SU-DHL-6 (cell line): Measurements from ENCODE around the gene NAXE.

Experiments
- H2AFZ ChIP-seq: fragments of 200-600 bp; sonication (generic); 2 replicates; pipeline ENCODE4 v1.6.1; 2014; ENCODE audit warnings: low read depth, mild to moderate bottlenecking, moderate library complexity, mixed read lengths, antibody characterized with exemption, low read length; ENCODE audit not compliant: severe bottlenecking
- H3F3A ChIP-seq: fragments of 200-600 bp; shearing (Covaris generic); 2 replicates; pipeline ENCODE4 v1.6.0; 2016; ENCODE audit warnings: antibody characterized with exemption, mild to moderate bottlenecking; ENCODE audit not compliant: insufficient read depth
- H3K27ac ChIP-seq: fragments of 200-600 bp; sonication (generic); 2 replicates; pipeline ENCODE4 v1.5.1; 2016; ENCODE audit warnings: low read depth, mild to moderate bottlenecking, low read length, moderate library complexity, mixed read lengths
- H3K27me3 ChIP-seq: fragments of 200-600 bp; sonication (generic), shearing (Covaris generic); 2 replicates; pipeline ENCODE4 v1.6.0; 2014; ENCODE audit warnings: mild to moderate bottlenecking, low read length
- H3K36me3 ChIP-seq: fragments of 200-600 bp; sonication (generic); 2 replicates; pipeline ENCODE4 v1.6.1; 2014; ENCODE audit warnings: mild to moderate bottlenecking, low read length, mixed read lengths
- H3K4me2 ChIP-seq: fragments of 300-600, 200-600 bp; shearing (Covaris generic), sonication (generic); 2 replicates; pipeline ENCODE4 v1.6.0; 2014; ENCODE audit warnings: low read length, low read depth, mild to moderate bottlenecking; ENCODE audit not compliant: poor library complexity, severe bottlenecking
- H3K4me3 ChIP-seq: fragments of 200-600 bp; sonication (generic); 2 replicates; pipeline ENCODE4 v1.5.1; 2014; ENCODE audit warnings: antibody characterized with exemption, low read length, mild to moderate bottlenecking, mixed read lengths; ENCODE audit not compliant: insufficient read depth, poor library complexity, severe bottlenecking
- H3K79me2 ChIP-seq: fragments of 200-600 bp; sonication (generic); 2 replicates; pipeline ENCODE4 v1.6.1; 2014; ENCODE audit warnings: mild to moderate bottlenecking, low read length, moderate library complexity; ENCODE audit not compliant: insufficient read depth
- H3K9ac ChIP-seq: fragments of 200-600 bp; sonication (generic); 2 replicates; pipeline ENCODE4 v1.7.0; 2014; ENCODE audit warnings: mild to moderate bottlenecking, low read length
- H3K9me2 ChIP-seq: fragments of 200-600 bp; sonication (generic); replicated peaks from 2 replicates; pipeline ENCODE4 v1.6.1; 2014; ENCODE audit warnings: low read length; ENCODE audit not compliant: insufficient read depth
- H3K9me3 ChIP-seq: fragments of 200-600 bp; sonication (generic); 2 replicates; pipeline ENCODE4 v1.6.1; 2014; ENCODE audit warnings: low read length, mixed read lengths; ENCODE audit not compliant: insufficient read depth
- H4K20me1 ChIP-seq: fragments of 200-600 bp; sonication (generic); 2 replicates; pipeline ENCODE4 v1.6.1; 2014; ENCODE audit warnings: low read depth, mild to moderate bottlenecking, antibody characterized with exemption, low read length, moderate library complexity, mixed read lengths
- CTCF ChIP-seq: fragments of 200-600 bp; sonication (generic); IDR thresholded peaks from one replicate; pipeline ENCODE4 v1.5.1; 2017; ENCODE audit warnings: antibody characterized with exemption, mild to moderate bottlenecking, low read length, moderate library complexity; ENCODE audit not compliant: insufficient read depth, poor library complexity, severe bottlenecking
- EZH2phosphoT487 ChIP-seq: fragments of 200-600 bp; sonication (generic), shearing (Covaris generic); conservative IDR thresholded peaks from 2 replicates; pipeline ENCODE4 v1.6.1; 2018; ENCODE audit warnings: mild to moderate bottlenecking, antibody characterized with exemption, low read length, moderate library complexity, mixed read lengths

Gene NAXE

GRCh38 chr1:156559086-156559796, 32.3 kb upstream of the NAXE start:
- Histone ChIP-seq H3K79me2 (no peaks in the 10 kb centered on the region), H3F3A (no peaks in the 10 kb centered on the region), H3K4me3 (no peak overlapping the region), H3K9ac (no peak overlapping the region), H3K36me3 (no peaks in the 10 kb centered on the region), H3K9me3 (no peaks in the 10 kb centered on the region), H3K27me3 (no peaks in the 10 kb centered on the region), H3K9me2 (no peaks in the 10 kb centered on the region), H3K27ac (no peak overlapping the region), H2AFZ (no peak overlapping the region), H4K20me1 (no peaks in the 10 kb centered on the region), H3K4me2 (no peak overlapping the region)
- no peak for TF ChIP-seq CTCF

- no peak overlapping the region for H2AFZ ChIP-seq
- H3K27me3 ChIP-seq: no peaks in the 10 kb centered on the region
- no peak overlapping the region for H3K4me2 ChIP-seq
- TF ChIP-seq EZH2phosphoT487 (no peak), CTCF (no peak)
- H3K9ac ChIP-seq: no peak overlapping the region
- H4K20me1 ChIP-seq: no peaks in the 10 kb centered on the region
- no peaks in the 10 kb centered on the region for H3K9me3 ChIP-seq
- H3F3A ChIP-seq: no peaks in the 10 kb centered on the region
- H3K79me2 ChIP-seq: no peaks in the 10 kb centered on the region
- H3K9me2 ChIP-seq: no peaks in the 10 kb centered on the region
- no peaks in the 10 kb centered on the region for H3K36me3 ChIP-seq
- H3K27ac ChIP-seq: no peak overlapping the region
- H3K4me3 ChIP-seq: no peak overlapping the region
These were observed 31.7 kb upstream of the NAXE start for GRCh38 chr1:156559797-156560385.

- H3F3A ChIP-seq: no peaks in the 10 kb centered on the region
- H3K9me3 ChIP-seq: no peaks in the 10 kb centered on the region
- no peak overlapping the region for H3K4me3 ChIP-seq
- no peak overlapping the region for H3K4me2 ChIP-seq
- H3K9ac ChIP-seq: no peak overlapping the region
- no peaks in the 10 kb centered on the region for H3K36me3 ChIP-seq
- H4K20me1 ChIP-seq: no peaks in the 10 kb centered on the region
- H3K9me2 ChIP-seq: no peaks in the 10 kb centered on the region
- H2AFZ ChIP-seq: no peak overlapping the region
- no peaks in the 10 kb centered on the region for H3K27me3 ChIP-seq
- TF ChIP-seq CTCF (no peak), EZH2phosphoT487 (no peak)
- no peak overlapping the region for H3K27ac ChIP-seq
- H3K79me2 ChIP-seq: no peaks in the 10 kb centered on the region
These were observed 30.9 kb upstream of the NAXE start for GRCh38 chr1:156560585-156561163.
